OCI-LY1 (cell line): ENCODE results near the gene SIRT7.

Experiments
- H2AFZ ChIP-seq: fragments of 200-600 bp; sonication (generic), shearing (Covaris generic); 2 replicates; pipeline ENCODE4 v1.6.0; 2014; ENCODE audit warnings: antibody characterized with exemption, mild to moderate bottlenecking, low read length
- H3F3A ChIP-seq: fragments of 200-600 bp; sonication (generic), shearing (Covaris generic); 2 replicates; pipeline ENCODE4 v1.6.0; 2014; ENCODE audit warnings: mild to moderate bottlenecking, antibody characterized with exemption, low read length, moderate library complexity; ENCODE audit not compliant: insufficient read depth
- H3K27ac ChIP-seq: fragments of 200-600 bp; sonication (generic); 2 replicates; pipeline ENCODE4 v1.5.1; 2014; ENCODE audit warnings: low read length, mixed run types, mild to moderate bottlenecking, low read depth; ENCODE audit not compliant: poor library complexity, severe bottlenecking
- H3K27me3 ChIP-seq: fragments of 200-600 bp; sonication (generic); 2 replicates; pipeline ENCODE4 v1.6.0; 2014; ENCODE audit warnings: antibody characterized with exemption, mild to moderate bottlenecking, low read length, moderate library complexity; ENCODE audit not compliant: insufficient read depth
- H3K36me3 ChIP-seq: fragments of 200-600 bp; sonication (generic); 2 replicates; pipeline ENCODE4 v1.6.1; 2014; ENCODE audit warnings: mild to moderate bottlenecking, antibody characterized with exemption, low read length, moderate library complexity, mixed read lengths; ENCODE audit not compliant: insufficient read depth
- H3K4me1 ChIP-seq: fragments of 200-600 bp; sonication (generic); 2 replicates; pipeline ENCODE4 v1.5.1; 2014; ENCODE audit warnings: mild to moderate bottlenecking, low read length, moderate library complexity; ENCODE audit not compliant: insufficient read depth, severe bottlenecking
- H3K4me2 ChIP-seq: fragments of 200-600 bp; sonication (generic), shearing (Covaris generic); 2 replicates; pipeline ENCODE4 v1.6.1; 2014; ENCODE audit warnings: low read length
- H3K4me3 ChIP-seq: fragments of 200-600 bp; sonication (generic); 2 replicates; pipeline ENCODE4 v1.5.1; 2014; ENCODE audit warnings: low read length, low read depth, mild to moderate bottlenecking, mixed read lengths; ENCODE audit not compliant: poor library complexity, severe bottlenecking
- H3K79me2 ChIP-seq: fragments of 200-600 bp; shearing (Covaris generic); 2 replicates; pipeline ENCODE4 v1.6.1; 2016; ENCODE audit warnings: mixed run types, low read length, mixed read lengths; ENCODE audit not compliant: insufficient read depth
- H3K9ac ChIP-seq: fragments of 200-600 bp; sonication (generic), shearing (Covaris generic); 2 replicates; pipeline ENCODE4 v1.6.1; 2014; ENCODE audit warnings: mild to moderate bottlenecking, low read length, mixed read lengths
- H3K9me2 ChIP-seq: fragments of 200-600 bp; sonication (generic), shearing (Covaris generic); 2 replicates; pipeline ENCODE4 v1.6.1; 2014; ENCODE audit warnings: low read depth, mild to moderate bottlenecking, low read length, mixed read lengths
- H3K9me3 ChIP-seq: fragments of 200-600 bp; shearing (Covaris generic); 2 replicates; pipeline ENCODE4 v1.6.1; 2014; ENCODE audit warnings: low read length, mixed read lengths
- H4K20me1 ChIP-seq: fragments of 200-600 bp; sonication (generic), shearing (Covaris generic); 2 replicates; pipeline ENCODE4 v1.6.0; 2016; ENCODE audit warnings: mild to moderate bottlenecking, low read length; ENCODE audit not compliant: insufficient read depth
- CTCF ChIP-seq: fragments of 200-600 bp; sonication (generic), shearing (Covaris generic); IDR thresholded peaks from 2 replicates; pipeline ENCODE4 v1.5.1; 2017; ENCODE audit warnings: mild to moderate bottlenecking, antibody characterized with exemption, low read length, moderate library complexity, mixed read lengths
- EZH2 ChIP-seq: fragments of 200-600 bp; sonication (generic), shearing (Covaris generic); IDR thresholded peaks from 2 replicates; pipeline ENCODE4 v1.8.0; 2017; ENCODE audit warnings: borderline replicate concordance, mixed run types, mild to moderate bottlenecking, antibody characterized with exemption, low read length, moderate library complexity, mixed read lengths

The SIRT7 gene

GRCh38 chr17:81863123-81863675, 54.8 kb downstream of the SIRT7 start:
- Histone ChIP-seq H3K9ac (no peak overlapping the region; the same call in 1 of the 2 replicates), H3K79me2 (peaks cover 24% of the 10 kb centered on the region), H3K9me3 (no peaks in the 10 kb centered on the region), H3K9me2 (no peaks in the 10 kb centered on the region), H4K20me1 (no peaks in the 10 kb centered on the region), H3K4me2 (peak overlapping the region; percentile 22; the same call in 1 of the 2 replicates), H3K4me3 (no peak overlapping the region), H3F3A (no peaks in the 10 kb centered on the region), H3K27me3 (no peaks in the 10 kb centered on the region), H3K27ac (peak overlapping the region; percentile 36), H3K4me1 (peaks cover 64% of the 10 kb centered on the region), H2AFZ (no peak overlapping the region), H3K36me3 (peaks cover 53% of the 10 kb centered on the region)
- TF ChIP-seq CTCF (no peak), EZH2 (no peak)
